Thyroid gland (tissue), 4 donors: ENCODE measurements around the gene TUBD1.
"Not testable (repeated sequence)": the region's sequence is repeated elsewhere in the genome, so short reads cannot be mapped to it uniquely, and the experiment has no call there.

ENCODE experiments used
- POLR2A ChIP-seq, 2 donors: fragments of 450-650 bp; IDR thresholded peaks; one replicate each; pipeline ENCODE4 v1.6.1; 2017; ENCODE audit warnings: antibody characterized with exemption in 2 of 2, mild to moderate bottlenecking in 2 of 2, moderate library complexity in 1 of 2
- TF ChIP-seq, protein P1 (sequence below), 6 experiments: fragments of 200-600 bp in 3 of 6; fragments of 450-650 bp in 3 of 6; sonication (generic) in 3 of 6; IDR thresholded peaks; one replicate each; pipeline ENCODE4 v1.5.1; 2016 to 2019; ENCODE audit warnings: antibody characterized with exemption in 6 of 6, mild to moderate bottlenecking in 2 of 6, inconsistent platforms in 1 of 6, moderate library complexity in 1 of 6

GRCh38 chr17:59873414-59873813 lies 19.3 kb downstream of the TUBD1 start:
- TF ChIP-seq, protein P1, sequence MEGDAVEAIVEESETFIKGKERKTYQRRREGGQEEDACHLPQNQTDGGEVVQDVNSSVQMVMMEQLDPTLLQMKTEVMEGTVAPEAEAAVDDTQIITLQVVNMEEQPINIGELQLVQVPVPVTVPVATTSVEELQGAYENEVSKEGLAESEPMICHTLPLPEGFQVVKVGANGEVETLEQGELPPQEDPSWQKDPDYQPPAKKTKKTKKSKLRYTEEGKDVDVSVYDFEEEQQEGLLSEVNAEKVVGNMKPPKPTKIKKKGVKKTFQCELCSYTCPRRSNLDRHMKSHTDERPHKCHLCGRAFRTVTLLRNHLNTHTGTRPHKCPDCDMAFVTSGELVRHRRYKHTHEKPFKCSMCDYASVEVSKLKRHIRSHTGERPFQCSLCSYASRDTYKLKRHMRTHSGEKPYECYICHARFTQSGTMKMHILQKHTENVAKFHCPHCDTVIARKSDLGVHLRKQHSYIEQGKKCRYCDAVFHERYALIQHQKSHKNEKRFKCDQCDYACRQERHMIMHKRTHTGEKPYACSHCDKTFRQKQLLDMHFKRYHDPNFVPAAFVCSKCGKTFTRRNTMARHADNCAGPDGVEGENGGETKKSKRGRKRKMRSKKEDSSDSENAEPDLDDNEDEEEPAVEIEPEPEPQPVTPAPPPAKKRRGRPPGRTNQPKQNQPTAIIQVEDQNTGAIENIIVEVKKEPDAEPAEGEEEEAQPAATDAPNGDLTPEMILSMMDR (IDR thresholded peaks at IDR 0.05): not testable (repeated sequence)
- TF ChIP-seq POLR2A (IDR thresholded peaks at IDR 0.05): not testable (repeated sequence)
